Measurements from ENCODE around the gene RALB.

RALB gene

GRCh38 chr2:120269076-120269744 lies 16.6 kb downstream of the RALB start:
- DNase-seq = no peak

- no peak for DNase-seq
Observed at GRCh38 chr2:120269816-120270215, 17.2 kb downstream of the RALB start.

GRCh38 chr2:120271711-120272379 lies 19.2 kb downstream of the RALB start:
- DNase-seq = no peak

GRCh38 chr2:120272763-120273481 lies 20.3 kb downstream of the RALB start:
- DNase-seq = peak; percentile 52

GRCh38 chr2:120275617-120276400 lies 23.2 kb downstream of the RALB start:
- DNase-seq = no peak

- DNase-seq = no peak
Observed at GRCh38 chr2:120277505-120278205, 25.0 kb downstream of the RALB start.

- DNase-seq = no peak
Observed at GRCh38 chr2:120278901-120279300, 26.2 kb downstream of the RALB start.

GRCh38 chr2:120279708-120280107 lies 27.1 kb downstream of the RALB start:
- DNase-seq = peak; percentile 98

- no peak for DNase-seq
Observed at GRCh38 chr2:120283649-120284048, 31.0 kb downstream of the RALB start.

GRCh38 chr2:120285056-120285455 lies 32.4 kb downstream of the RALB start:
- no peak for DNase-seq

- DNase-seq = peak; percentile 44
Observed at GRCh38 chr2:120287183-120288015, 34.7 kb downstream of the RALB start.

GRCh38 chr2:120288016-120288373 lies 35.3 kb downstream of the RALB start:
- DNase-seq = no peak

- no peak for DNase-seq
Observed at GRCh38 chr2:120289221-120289906, 36.7 kb downstream of the RALB start.

- DNase-seq = no peak
Observed at GRCh38 chr2:120290737-120291136, 38.1 kb downstream of the RALB start.

GRCh38 chr2:120291401-120292311 lies 39.0 kb downstream of the RALB start:
- no peak for DNase-seq

- no peak for DNase-seq
Observed at GRCh38 chr2:120293096-120294007, 40.7 kb downstream of the RALB start.

- no peak for DNase-seq
Observed at GRCh38 chr2:120294008-120294340, 41.3 kb downstream of the RALB start.

- no peak for DNase-seq
Observed at GRCh38 chr2:120298173-120298835, 45.7 kb downstream of the RALB start.
